Measurements from ENCODE around the gene CHN2.

The CHN2 gene

GRCh38 chr7:29194594-29195427 is at the start of gene CHN2:
TSS of gene CHN2 (plus strand) at chr7:29194775.
- TF ChIP-seq CTCF (IDR thresholded peaks at IDR 0.05; ENCODE audit: low read depth, low read length) = no peak
- no peak within 1 kb of the TSS for H3K4me3 ChIP-seq (ENCODE audit: low read depth, low read length)

- no peak for TF ChIP-seq CTCF (IDR thresholded peaks at IDR 0.05; ENCODE audit: low read depth, low read length)
- H3K4me3 ChIP-seq (ENCODE audit: low read depth, low read length) = no peak overlapping the region
Observed at GRCh38 chr7:29145553-29146056, 49.0 kb upstream of the CHN2 start.

GRCh38 chr7:29146057-29146706 is 48.4 kb upstream of the CHN2 start, which contains the start of gene CPVL:
TSS of gene CPVL (minus strand) at chr7:29146537. CDS start at chr7:29121061, 25,476 bp downstream.
- TF ChIP-seq CTCF (IDR thresholded peaks at IDR 0.05; ENCODE audit: low read depth, low read length) = no peak
- no peak within 1 kb of the TSS for H3K4me3 ChIP-seq (ENCODE audit: low read depth, low read length)

- no peak for TF ChIP-seq CTCF (IDR thresholded peaks at IDR 0.05; ENCODE audit: low read depth, low read length)
- H3K4me3 ChIP-seq (ENCODE audit: low read depth, low read length) = no peak overlapping the region
Observed at GRCh38 chr7:29146888-29147609, 47.5 kb upstream of the CHN2 start.

- no peak for TF ChIP-seq CTCF (IDR thresholded peaks at IDR 0.05; ENCODE audit: low read depth, low read length)
Observed at GRCh38 chr7:29147821-29148220, 46.8 kb upstream of the CHN2 start.

GRCh38 chr7:29149036-29149435 is 45.5 kb upstream of the CHN2 start:
- H3K4me3 ChIP-seq (ENCODE audit: low read depth, low read length) = no peak overlapping the region
- no peak for TF ChIP-seq CTCF (IDR thresholded peaks at IDR 0.05; ENCODE audit: low read depth, low read length)

More at GRCh38 chr7:29147821-29148220, 46.8 kb upstream of the CHN2 start:
- no peak overlapping the region for H3K4me3 ChIP-seq (ENCODE audit: low read depth, low read length)
